Measurements from ENCODE around the gene PLA2G4E. TPM values are rescaled to one million over a fixed set of nuclear protein-coding genes. Genes with fewer than 3 reads are reported as not detected.

The PLA2G4E gene
- total RNA-seq, 1 experiment from 2014 or later, result not detected

DNA sequence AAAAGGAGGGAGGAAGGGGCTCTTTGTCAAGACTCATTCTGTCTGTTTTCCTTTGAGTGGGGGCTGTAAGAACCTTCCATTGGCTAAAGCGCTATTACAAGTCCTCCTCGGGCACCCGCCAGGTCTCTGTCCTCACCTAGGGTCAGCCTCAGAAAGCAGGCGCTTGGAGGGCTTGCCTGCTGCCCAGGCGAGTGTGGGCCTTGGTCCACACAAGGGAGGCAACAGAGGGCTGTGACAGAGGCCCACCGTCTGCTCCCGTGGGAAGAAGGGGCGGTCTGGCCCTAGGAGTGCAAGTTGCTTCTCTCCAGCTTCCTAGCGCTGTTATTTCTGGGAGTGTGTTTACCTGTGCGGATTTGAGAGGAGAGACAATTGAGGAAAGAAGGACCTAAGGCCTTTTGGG lies 24.5 kb downstream of the PLA2G4E start:
- Histone ChIP-seq H3K9ac (ENCODE audit: low read length) (no peak overlapping the region), H4K20me1 (ENCODE audit: insufficient read depth) (no peaks in the 10 kb centered on the region), H3K9me3 (ENCODE audit: control insufficient read depth in 1 of 2, insufficient read depth in 1 of 2, low read depth in 1 of 2, low read length in 2 of 2) (no peaks in the 10 kb centered on the region), H3K27ac (ENCODE audit: low read depth, low read length) (no peak overlapping the region), H3K4me2 (ENCODE audit: low read length) (no peak overlapping the region), H3K4me3 (replicated peaks in 1 of 2; ENCODE audit: low read depth in 1 of 2, low read length in 2 of 2) (no peak overlapping the region), H3K27me3 (ENCODE audit: insufficient read depth, low read length) (peaks cover 4% of the 10 kb centered on the region; the same call in 1 of the 2 replicates), H3K36me3 (ENCODE audit: control insufficient read depth in 1 of 2, insufficient read depth in 2 of 2, low read length in 2 of 2) (no peaks in the 10 kb centered on the region), H2AFZ (ENCODE audit: low read depth, low read length, poor library complexity, severe bottlenecking) (no peak overlapping the region), H3K4me1 (ENCODE audit: control insufficient read depth in 1 of 2, insufficient read depth in 2 of 2, low read length in 2 of 2) (no peaks in the 10 kb centered on the region), H3K79me2 (ENCODE audit: insufficient read depth, low read length) (no peaks in the 10 kb centered on the region), H3K9me2 (ENCODE audit: insufficient read depth) (no peaks in the 10 kb centered on the region)
- BruUV-seq (replicated peaks), result no TSS peak
- ChIA-PET POLR2A (no interaction called here), CTCF (no interaction called here), RAD21 (ENCODE audit: low non-redundant PET in 1 of 2, low total read pairs in 2 of 2, uncharacterized antibody in 2 of 2, unreplicated experiment in 2 of 2) (no interaction called here)
- ATAC-seq (no peak), DNase-seq (ENCODE audit: low read depth, low spot score) (no peak)
- TF ChIP-seq ZFX (IDR thresholded peaks at IDR 0.05), result no peak
- TF ChIP-seq, protein P1, sequence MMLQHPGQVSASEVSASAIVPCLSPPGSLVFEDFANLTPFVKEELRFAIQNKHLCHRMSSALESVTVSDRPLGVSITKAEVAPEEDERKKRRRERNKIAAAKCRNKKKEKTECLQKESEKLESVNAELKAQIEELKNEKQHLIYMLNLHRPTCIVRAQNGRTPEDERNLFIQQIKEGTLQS (IDR thresholded peaks at IDR 0.05), result no peak
- intact Hi-C loops (cut with micrococcal nuclease), result no loop called here

DNA sequence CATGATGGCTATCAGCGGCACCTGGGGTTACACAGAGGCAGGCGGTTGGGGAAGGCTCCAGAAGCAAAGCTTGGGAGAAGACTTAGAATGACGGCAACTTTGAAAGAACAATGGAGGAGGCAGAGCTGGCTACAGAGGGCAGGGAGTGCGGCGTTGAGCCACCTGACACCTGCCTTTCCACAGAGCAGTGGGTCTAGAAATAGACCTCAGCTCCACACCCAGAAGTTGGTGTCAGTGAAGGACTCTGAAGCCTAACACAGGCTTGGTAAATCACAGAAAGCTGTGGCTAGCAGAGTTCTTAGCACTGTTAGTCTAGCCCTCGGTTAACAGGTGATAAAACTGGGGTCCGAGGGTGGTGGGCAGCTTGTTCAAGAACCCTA lies 25.4 kb downstream of the PLA2G4E start:
- no peak overlapping the region for H2AFZ ChIP-seq (ENCODE audit: low read depth, low read length, poor library complexity, severe bottlenecking)
- no peaks in the 10 kb centered on the region for H3K79me2 ChIP-seq (ENCODE audit: insufficient read depth, low read length)
- ChIA-PET RAD21 (ENCODE audit: low non-redundant PET in 1 of 2, low total read pairs in 2 of 2, uncharacterized antibody in 2 of 2, unreplicated experiment in 2 of 2) (no interaction called here), CTCF (interaction anchor here (1.8 kb wide), 1 partner anchor 62 kb away, joined by 7 read pairs; no protein-coding TSS in a partner anchor), POLR2A (no interaction called here)
- H4K20me1 ChIP-seq (ENCODE audit: insufficient read depth), result no peaks in the 10 kb centered on the region
- no peak overlapping the region for H3K4me3 ChIP-seq (replicated peaks in 1 of 2; ENCODE audit: low read depth in 1 of 2, low read length in 2 of 2)
- BruUV-seq (replicated peaks), result no TSS peak
- no peaks in the 10 kb centered on the region for H3K9me2 ChIP-seq (ENCODE audit: insufficient read depth)
- no peak overlapping the region for H3K4me2 ChIP-seq (ENCODE audit: low read length)
- H3K4me1 ChIP-seq (ENCODE audit: control insufficient read depth in 1 of 2, insufficient read depth in 2 of 2, low read length in 2 of 2), result no peaks in the 10 kb centered on the region
- no peak overlapping the region for H3K27ac ChIP-seq (ENCODE audit: low read depth, low read length)
- DNase-seq (ENCODE audit: low read depth, low spot score), result no peak
- intact Hi-C loops (cut with micrococcal nuclease), result no loop called here
- no peak overlapping the region for H3K9ac ChIP-seq (ENCODE audit: low read length)
- no peak for ATAC-seq
- no peaks in the 10 kb centered on the region for H3K9me3 ChIP-seq (ENCODE audit: control insufficient read depth in 1 of 2, insufficient read depth in 1 of 2, low read depth in 1 of 2, low read length in 2 of 2)
- no peak for TF ChIP-seq SP1 (IDR thresholded peaks at IDR 0.05; ENCODE audit: low read depth)
- H3K36me3 ChIP-seq (ENCODE audit: control insufficient read depth in 1 of 2, insufficient read depth in 2 of 2, low read length in 2 of 2), result no peaks in the 10 kb centered on the region
- 0 out of 2 replicates have a peak, but pooled peaks cover 4% of the 10 kb centered on the region for H3K27me3 ChIP-seq (ENCODE audit: insufficient read depth, low read length)

All from HCT116 (cell line).